GM23338 (cell line): ENCODE measurements around the gene SFRP2. TPM values are rescaled to one million over a fixed set of nuclear protein-coding genes. Genes with fewer than 3 reads are reported as not detected.

Source experiments
- ATAC-seq: fragments of 200-7000 bp; cut with Tn5 transposase; 3 replicates; pipeline ENCODE4 v1.9.1; 2020
- DNase-seq: peaks from one replicate; pipeline ENCODE4 v3.0.0-alpha.2; 2015; ENCODE audit warnings: low spot score
- H2AFZ ChIP-seq: fragments of 200-600 bp; sonication (generic); 2 replicates; pipeline ENCODE4 v1.8.0; 2016; ENCODE audit warnings: antibody characterized with exemption, mild to moderate bottlenecking, moderate library complexity
- H3F3A ChIP-seq: fragments of 200-600 bp; sonication (generic); replicated peaks from 2 replicates; pipeline ENCODE4 v1.8.0; 2017; ENCODE audit warnings: antibody characterized with exemption, mixed run types, low read depth
- H3K27ac ChIP-seq: fragments of 200-600 bp; sonication (generic); 2 replicates; pipeline ENCODE4 v1.6.1; 2016; ENCODE audit warnings: low read depth
- H3K27me3 ChIP-seq: fragments of 200-600 bp; sonication (generic); 2 replicates; pipeline ENCODE4 v1.8.0; 2016; ENCODE audit warnings: mild to moderate bottlenecking, mixed run types, moderate library complexity; ENCODE audit not compliant: insufficient read depth
- H3K36me3 ChIP-seq: fragments of 200-600 bp; sonication (generic); 2 replicates; pipeline ENCODE4 v1.8.0; 2016; ENCODE audit warnings: mild to moderate bottlenecking; ENCODE audit not compliant: insufficient read depth
- H3K4me1 ChIP-seq: fragments of 200-600 bp; sonication (generic); 2 replicates; pipeline ENCODE4 v1.8.0; 2016; ENCODE audit warnings: mild to moderate bottlenecking, moderate library complexity; ENCODE audit not compliant: insufficient read depth
- H3K4me2 ChIP-seq: fragments of 200-600 bp; sonication (generic); 2 replicates; pipeline ENCODE4 v1.7.1; 2017; ENCODE audit warnings: mixed run types
- H3K4me3 ChIP-seq: fragments of 200-600 bp; sonication (generic); 2 replicates; pipeline ENCODE4 v1.6.1; 2016; ENCODE audit warnings: mixed run types
- H3K79me2 ChIP-seq: fragments of 200-600 bp; sonication (generic); replicated peaks from 2 replicates; pipeline ENCODE4 v1.8.0; 2017; ENCODE audit warnings: mild to moderate bottlenecking; ENCODE audit not compliant: insufficient read depth
- H3K9me2 ChIP-seq: fragments of 200-600 bp; sonication (generic); 2 replicates; pipeline ENCODE4 v1.8.0; 2017; ENCODE audit not compliant: insufficient read depth
- H4K20me1 ChIP-seq: fragments of 200-600 bp; sonication (generic); replicated peaks from 2 replicates; pipeline ENCODE4 v1.8.0; 2017; ENCODE audit warnings: mild to moderate bottlenecking; ENCODE audit not compliant: insufficient read depth
- H3K27ac Mint-ChIP-seq: 2 replicates; pipeline ENCODE4 v1.8.0; 2020; ENCODE audit warnings: inconsistent platforms, mild to moderate bottlenecking, moderate library complexity, mixed read lengths
- H3K27me3 Mint-ChIP-seq: 3 replicates; pipeline ENCODE4 v1.8.0; 2022; ENCODE audit warnings: low read depth, mild to moderate bottlenecking, moderate library complexity, mixed read lengths, inconsistent platforms; ENCODE audit not compliant: insufficient read depth, poor library complexity
- H3K36me3 Mint-ChIP-seq: 3 replicates; pipeline ENCODE4 v1.8.0; 2021; ENCODE audit warnings: low read depth, mild to moderate bottlenecking, inconsistent platforms, moderate library complexity, mixed read lengths
- H3K4me1 Mint-ChIP-seq: 3 replicates; pipeline ENCODE4 v1.8.0; 2020; ENCODE audit warnings: mild to moderate bottlenecking, inconsistent platforms, mixed read lengths
- H3K4me3 Mint-ChIP-seq: 3 replicates; pipeline ENCODE4 v1.8.0; 2021; ENCODE audit warnings: moderate library complexity, mild to moderate bottlenecking, inconsistent platforms, mixed read lengths
- H3K9me3 Mint-ChIP-seq: 3 replicates; pipeline ENCODE4 v1.8.0; 2020; ENCODE audit warnings: moderate library complexity, mild to moderate bottlenecking, inconsistent platforms, mixed read lengths
- CREB1 ChIP-seq: fragments of 250-450 bp; sonication (Bioruptor Pico); IDR thresholded peaks from 2 replicates; pipeline ENCODE4 v1.5.0; 2020; ENCODE audit warnings: low read depth, mild to moderate bottlenecking, moderate library complexity
- CTCF ChIP-seq, 2 experiments: fragments of 200-600 bp in 1 of 2; sonication (generic) in 1 of 2; conservative IDR thresholded peaks; 2 replicates each; pipeline versions ENCODE4 v1.5.1 to v1.6.1; 2016 to 2017; ENCODE audit warnings: antibody characterized with exemption in 2 of 2, low read depth in 2 of 2, mild to moderate bottlenecking in 2 of 2, moderate library complexity in 1 of 2
- EZH2 ChIP-seq: fragments of 200-600 bp; sonication (generic); IDR thresholded peaks from one replicate; pipeline ENCODE4 v1.8.0; 2017; ENCODE audit warnings: antibody characterized with exemption, mild to moderate bottlenecking, low read depth; ENCODE audit not compliant: unreplicated experiment
- EZH2phosphoT487 ChIP-seq: fragments of 200-600 bp; sonication (generic); IDR thresholded peaks from one replicate; pipeline ENCODE4 v1.8.1; 2018; ENCODE audit warnings: antibody characterized with exemption; ENCODE audit not compliant: unreplicated experiment
- JUNB ChIP-seq: IDR thresholded peaks from one replicate; pipeline ENCODE4 v1.6.1; 2016; ENCODE audit warnings: antibody characterized with exemption; ENCODE audit not compliant: unreplicated experiment
- NANOG ChIP-seq: IDR thresholded peaks from 2 replicates; pipeline ENCODE4 v1.6.1; 2016; ENCODE audit warnings: antibody characterized with exemption, borderline replicate concordance
- POLR2AphosphoS5 ChIP-seq: IDR thresholded peaks from 2 replicates; pipeline ENCODE4 v1.6.1; 2016; ENCODE audit warnings: antibody characterized with exemption, low read depth
- STAT1 ChIP-seq: IDR thresholded peaks from one replicate; pipeline ENCODE4 v1.6.1; 2016; ENCODE audit warnings: antibody characterized with exemption; ENCODE audit not compliant: unreplicated experiment
- ZNF331 ChIP-seq: fragments of 250-450 bp; sonication (Bioruptor Pico); IDR thresholded peaks from 2 replicates; pipeline ENCODE4 v1.5.0; 2020; ENCODE audit warnings: low read depth, mild to moderate bottlenecking, moderate library complexity
- polyA plus RNA-seq: library from polyadenylated mRNA; unstranded; fragments of >200 nt; fragmentation: Nextera tagmentation; extraction: Ambion mirVana; gene quantifications from 2 replicates; pipeline ENCODE4 v1.2.1, GENCODE V29; 2016
- total RNA-seq: library from RNA; depleted of rRNA; stranded (reverse); fragments of >200 nt; shearing (Covaris generic); gene quantifications from 2 replicates; pipeline ENCODE4 v1.2.3, GENCODE V29; 2014
- TF ChIP-seq, protein P1 (sequence below): IDR thresholded peaks from one replicate; pipeline ENCODE4 v1.6.1; 2018; ENCODE audit warnings: antibody characterized with exemption; ENCODE audit not compliant: unreplicated experiment
- TF ChIP-seq, protein P2 (sequence below): IDR thresholded peaks from 2 replicates; pipeline ENCODE4 v1.6.1; 2016; ENCODE audit warnings: antibody characterized with exemption

Gene SFRP2
- total and polyA plus RNA-seq, 2 experiments from 2014 or later, result 219 to 286 TPM

GRCh38 chr4:153747406-153747955 lies 41.4 kb downstream of the SFRP2 start:
- Histone ChIP-seq H3K4me2 (no peak overlapping the region), H3F3A (no peaks in the 10 kb centered on the region), H3K27me3 (no peaks in the 10 kb centered on the region), H2AFZ (no peak overlapping the region), H3K9me2 (0 out of 2 replicates have a peak, but pooled peaks cover 4% of the 10 kb centered on the region), H3K4me3 (no peak overlapping the region), H3K36me3 (no peaks in the 10 kb centered on the region), H4K20me1 (no peaks in the 10 kb centered on the region), H3K79me2 (no peaks in the 10 kb centered on the region), H3K27ac (no peak overlapping the region), H3K4me1 (no peaks in the 10 kb centered on the region)
- Mint-ChIP-seq H3K4me1 (0 out of 3 replicates have a peak, but pooled peaks cover 2% of the 10 kb centered on the region), H3K4me3 (no peak overlapping the region), H3K36me3 (peaks cover 10% of the 10 kb centered on the region), H3K27me3 (no peaks in the 10 kb centered on the region), H3K27ac (no peak overlapping the region), H3K9me3 (no peaks in the 10 kb centered on the region)
- no peak for ATAC-seq
- TF ChIP-seq POLR2AphosphoS5, result no peak
- TF ChIP-seq, protein P1, sequence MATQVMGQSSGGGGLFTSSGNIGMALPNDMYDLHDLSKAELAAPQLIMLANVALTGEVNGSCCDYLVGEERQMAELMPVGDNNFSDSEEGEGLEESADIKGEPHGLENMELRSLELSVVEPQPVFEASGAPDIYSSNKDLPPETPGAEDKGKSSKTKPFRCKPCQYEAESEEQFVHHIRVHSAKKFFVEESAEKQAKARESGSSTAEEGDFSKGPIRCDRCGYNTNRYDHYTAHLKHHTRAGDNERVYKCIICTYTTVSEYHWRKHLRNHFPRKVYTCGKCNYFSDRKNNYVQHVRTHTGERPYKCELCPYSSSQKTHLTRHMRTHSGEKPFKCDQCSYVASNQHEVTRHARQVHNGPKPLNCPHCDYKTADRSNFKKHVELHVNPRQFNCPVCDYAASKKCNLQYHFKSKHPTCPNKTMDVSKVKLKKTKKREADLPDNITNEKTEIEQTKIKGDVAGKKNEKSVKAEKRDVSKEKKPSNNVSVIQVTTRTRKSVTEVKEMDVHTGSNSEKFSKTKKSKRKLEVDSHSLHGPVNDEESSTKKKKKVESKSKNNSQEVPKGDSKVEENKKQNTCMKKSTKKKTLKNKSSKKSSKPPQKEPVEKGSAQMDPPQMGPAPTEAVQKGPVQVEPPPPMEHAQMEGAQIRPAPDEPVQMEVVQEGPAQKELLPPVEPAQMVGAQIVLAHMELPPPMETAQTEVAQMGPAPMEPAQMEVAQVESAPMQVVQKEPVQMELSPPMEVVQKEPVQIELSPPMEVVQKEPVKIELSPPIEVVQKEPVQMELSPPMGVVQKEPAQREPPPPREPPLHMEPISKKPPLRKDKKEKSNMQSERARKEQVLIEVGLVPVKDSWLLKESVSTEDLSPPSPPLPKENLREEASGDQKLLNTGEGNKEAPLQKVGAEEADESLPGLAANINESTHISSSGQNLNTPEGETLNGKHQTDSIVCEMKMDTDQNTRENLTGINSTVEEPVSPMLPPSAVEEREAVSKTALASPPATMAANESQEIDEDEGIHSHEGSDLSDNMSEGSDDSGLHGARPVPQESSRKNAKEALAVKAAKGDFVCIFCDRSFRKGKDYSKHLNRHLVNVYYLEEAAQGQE, result no peak
- no peak for DNase-seq

GRCh38 chr4:153745651-153746050 lies 43.2 kb downstream of the SFRP2 start:
- no peak for TF ChIP-seq ZNF331 (CRISPR knock-in tag)
- TF ChIP-seq CREB1, result no peak
- TF ChIP-seq EZH2phosphoT487, result no peak
- no peak for TF ChIP-seq STAT1
- no peak for TF ChIP-seq EZH2
- no peak for TF ChIP-seq JUNB
- TF ChIP-seq CTCF (conservative IDR thresholded peaks at IDR 0.05; ENCODE audit: low read depth in 2 of 2), result no peak
- TF ChIP-seq, protein P2, sequence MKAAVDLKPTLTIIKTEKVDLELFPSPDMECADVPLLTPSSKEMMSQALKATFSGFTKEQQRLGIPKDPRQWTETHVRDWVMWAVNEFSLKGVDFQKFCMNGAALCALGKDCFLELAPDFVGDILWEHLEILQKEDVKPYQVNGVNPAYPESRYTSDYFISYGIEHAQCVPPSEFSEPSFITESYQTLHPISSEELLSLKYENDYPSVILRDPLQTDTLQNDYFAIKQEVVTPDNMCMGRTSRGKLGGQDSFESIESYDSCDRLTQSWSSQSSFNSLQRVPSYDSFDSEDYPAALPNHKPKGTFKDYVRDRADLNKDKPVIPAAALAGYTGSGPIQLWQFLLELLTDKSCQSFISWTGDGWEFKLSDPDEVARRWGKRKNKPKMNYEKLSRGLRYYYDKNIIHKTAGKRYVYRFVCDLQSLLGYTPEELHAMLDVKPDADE, result no peak
- TF ChIP-seq NANOG, result no peak
- Mint-ChIP-seq H3K4me1 (0 out of 3 replicates have a peak, but pooled peaks cover 2% of the 10 kb centered on the region), H3K9me3 (peaks cover 6% of the 10 kb centered on the region; the same call in 1 of the 3 replicates), H3K4me3 (no peak overlapping the region), H3K27me3 (peaks cover under 1% of the 10 kb centered on the region), H3K36me3 (peaks cover 19% of the 10 kb centered on the region), H3K27ac (no peak overlapping the region)
- Histone ChIP-seq H3K36me3 (no peaks in the 10 kb centered on the region; the same call in 1 of the 2 replicates), H3K4me3 (no peak overlapping the region), H3K4me2 (no peak overlapping the region), H3K27ac (no peak overlapping the region), H4K20me1 (no peaks in the 10 kb centered on the region), H3K27me3 (no peaks in the 10 kb centered on the region), H2AFZ (no peak overlapping the region), H3K9me2 (0 out of 2 replicates have a peak, but pooled peaks cover 4% of the 10 kb centered on the region), H3F3A (no peaks in the 10 kb centered on the region), H3K4me1 (no peaks in the 10 kb centered on the region), H3K79me2 (no peaks in the 10 kb centered on the region)
- DNase-seq (no peak), ATAC-seq (no peak)
